D341Med (cell line): Measurements from ENCODE around the gene MMRN2.
"Not testable (repeated sequence)": the region's sequence is repeated elsewhere in the genome, so short reads cannot be mapped to it uniquely, and the experiment has no call there.

Experiments
- DNase-seq: peaks from one replicate; pipeline ENCODE4 v3.0.0; 2012; ENCODE audit warnings: low spot score

MMRN2 gene

DNA sequence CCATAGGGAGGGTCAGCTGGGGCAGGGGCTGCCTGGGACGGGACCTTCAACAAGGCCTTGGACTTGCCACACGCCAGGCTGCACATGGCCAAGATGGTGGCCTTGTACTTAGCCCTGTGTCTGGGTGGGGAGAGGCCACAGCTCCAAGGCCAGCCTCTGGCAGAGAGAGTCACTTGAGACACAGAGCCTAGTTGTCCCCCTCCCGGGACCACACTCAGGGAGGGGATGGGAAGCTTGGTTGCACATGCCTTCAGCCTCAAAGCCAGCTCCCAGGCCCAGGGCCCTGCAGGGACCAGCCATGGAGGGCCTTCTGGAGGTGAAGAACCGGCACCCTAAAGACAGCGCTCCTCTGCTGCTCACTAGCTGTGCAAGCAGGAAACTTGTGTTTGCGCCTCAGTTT is 16.7 kb downstream of the MMRN2 start:
- DNase-seq = no peak

DNA sequence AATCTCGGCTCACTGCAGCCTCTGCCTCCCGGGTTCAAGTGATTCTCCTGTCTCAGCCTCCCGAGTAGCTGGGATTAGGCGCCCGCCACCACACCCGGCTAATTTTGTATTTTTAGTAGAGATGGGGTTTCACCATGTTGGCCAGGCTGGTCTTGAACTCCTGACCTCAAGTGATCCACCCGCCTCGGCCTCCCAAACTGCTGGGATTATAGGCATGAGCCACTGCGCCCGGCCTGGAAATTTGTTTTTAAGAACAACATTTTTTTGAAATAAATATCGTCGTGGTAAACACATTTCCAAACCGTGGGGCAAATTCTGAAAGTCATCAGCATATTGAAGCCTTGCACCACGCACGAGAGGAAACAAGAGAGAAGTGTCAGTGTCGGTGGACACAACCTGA is 17.3 kb downstream of the MMRN2 start:
- not testable (repeated sequence) for DNase-seq

GRCh38 chr10:86938260-86938659 is 19.2 kb downstream of the MMRN2 start:
- DNase-seq = no peak

- no peak for DNase-seq
Measured at GRCh38 chr10:86937502-86938154, 19.8 kb downstream of the MMRN2 start.

- DNase-seq = no peak
Measured at GRCh38 chr10:86936661-86937501, 20.5 kb downstream of the MMRN2 start.

DNA sequence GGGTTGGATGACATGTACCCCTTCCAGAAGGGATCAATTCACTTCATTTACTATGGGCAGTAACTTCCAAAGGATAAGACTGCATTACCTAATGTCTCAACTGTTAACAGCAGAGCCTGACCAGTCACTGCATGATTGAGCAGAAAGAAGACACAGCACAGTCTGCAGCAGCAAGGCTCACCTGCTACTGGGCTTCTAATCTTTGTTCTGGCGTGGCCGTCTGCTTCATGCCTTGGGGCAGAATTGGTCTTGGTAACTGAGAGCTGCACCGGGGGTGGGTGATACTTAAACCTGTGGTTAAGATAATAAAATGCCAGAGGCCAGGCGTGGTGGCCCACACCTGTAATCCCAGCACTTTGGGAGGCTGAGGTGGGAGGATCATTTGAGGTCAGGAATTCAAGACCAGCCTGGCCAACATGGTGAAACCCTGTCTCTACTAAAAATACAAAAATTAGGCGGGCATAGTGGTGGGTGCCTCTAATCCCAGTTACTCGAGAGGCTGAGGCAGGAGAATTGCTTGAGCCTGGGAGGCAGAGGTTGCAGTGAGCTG is 23.2 kb downstream of the MMRN2 start:
- not testable (repeated sequence) for DNase-seq

GRCh38 chr10:86932674-86933073 is 24.7 kb downstream of the MMRN2 start:
- DNase-seq = no peak

- no peak for DNase-seq
Measured at GRCh38 chr10:86931872-86932271, 25.5 kb downstream of the MMRN2 start.

GRCh38 chr10:86929468-86930380 is 27.7 kb downstream of the MMRN2 start:
- DNase-seq = no peak

- DNase-seq = no peak
Measured at GRCh38 chr10:86922553-86922961, 34.9 kb downstream of the MMRN2 start.

DNA sequence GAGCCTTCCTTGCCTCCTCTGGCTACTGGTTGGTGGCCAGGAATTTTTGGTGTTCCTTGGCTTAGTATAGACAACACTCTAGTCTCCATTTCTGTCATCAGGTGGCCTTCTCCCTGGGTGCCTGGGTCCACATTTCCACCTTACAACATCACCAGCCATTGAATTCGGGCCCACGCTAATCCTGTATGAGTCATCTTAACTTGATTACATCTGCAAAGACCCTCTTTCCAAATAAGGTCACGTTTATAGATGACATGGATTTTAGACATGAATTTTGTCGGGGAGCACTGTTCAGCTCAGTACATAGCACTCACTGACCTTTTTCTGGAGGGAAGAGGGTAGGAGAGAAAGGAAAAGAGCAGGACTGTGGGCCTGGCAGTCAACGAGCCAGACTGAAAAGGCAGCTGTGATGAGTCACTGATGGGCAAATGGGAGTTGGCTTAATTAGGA is 39.4 kb downstream of the MMRN2 start:
- no peak for DNase-seq

GRCh38 chr10:86914734-86915133 is 42.7 kb downstream of the MMRN2 start:
- DNase-seq = no peak

GRCh38 chr10:86905429-86905828 is 52.0 kb downstream of the MMRN2 start:
- no peak for DNase-seq

GRCh38 chr10:86904600-86904999 is 52.8 kb downstream of the MMRN2 start:
- no peak for DNase-seq

DNA sequence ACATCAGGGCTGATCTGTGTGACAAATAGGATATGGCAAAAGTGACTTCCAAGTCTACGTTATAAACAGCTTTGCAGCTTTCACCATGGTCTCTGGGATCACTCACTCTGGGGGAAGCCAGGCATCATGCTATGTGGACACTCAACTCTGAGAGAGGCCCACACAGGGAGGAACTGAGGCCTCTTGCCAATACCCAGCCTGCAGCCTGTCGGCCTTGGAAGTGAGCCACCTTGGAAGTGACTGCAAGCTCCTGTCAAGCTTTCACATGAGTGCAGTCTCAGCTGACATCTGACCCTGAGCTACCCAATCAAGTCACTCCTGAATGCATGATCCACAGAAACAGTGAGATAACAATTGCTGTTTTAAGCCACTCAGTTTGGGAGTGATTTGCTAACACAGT is 56.5 kb downstream of the MMRN2 start:
- no peak for DNase-seq

GRCh38 chr10:86899670-86900276 is 57.6 kb downstream of the MMRN2 start:
- DNase-seq = peak; percentile 41

- no peak for DNase-seq
Measured at GRCh38 chr10:86899132-86899531, 58.3 kb downstream of the MMRN2 start.

DNA sequence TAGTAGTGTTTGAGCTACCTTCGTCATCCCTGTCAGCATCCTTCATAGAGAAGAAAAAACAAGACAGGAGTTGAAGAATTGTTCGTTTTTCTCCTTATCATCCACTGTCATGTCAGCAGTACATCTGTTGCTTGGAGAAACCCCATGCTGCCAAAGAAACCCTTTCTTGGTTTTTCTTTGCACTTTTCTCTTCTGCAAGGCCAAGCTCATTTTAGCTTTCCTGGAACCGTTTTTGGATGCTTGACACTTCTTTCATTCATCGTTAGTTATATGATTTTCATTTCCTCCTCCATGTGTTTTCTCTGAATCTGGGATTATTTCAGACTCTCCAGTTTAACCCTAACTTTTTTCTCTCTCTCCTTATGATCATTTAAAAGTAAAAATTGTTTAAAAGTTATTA is 58.9 kb downstream of the MMRN2 start:
- DNase-seq = no peak

DNA sequence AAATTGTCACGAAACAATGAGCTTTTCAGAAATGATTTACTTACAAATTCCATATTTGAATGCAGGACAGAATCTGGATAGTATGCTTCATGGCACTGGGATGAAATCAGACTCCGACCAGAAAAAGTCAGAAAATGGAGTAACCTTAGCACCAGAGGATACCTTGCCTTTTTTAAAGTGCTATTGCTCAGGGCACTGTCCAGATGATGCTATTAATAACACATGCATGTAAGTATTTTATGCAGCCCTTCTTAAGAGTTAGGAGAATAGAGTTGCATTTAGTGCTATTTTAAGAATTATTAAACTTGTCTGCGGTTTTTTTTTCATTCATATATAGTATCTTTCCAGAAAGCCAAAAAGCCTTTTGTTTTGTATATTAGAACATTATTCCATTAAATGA is 67.4 kb downstream of the MMRN2 start:
- DNase-seq = no peak

- DNase-seq = no peak
Measured at GRCh38 chr10:86888585-86889381, 68.6 kb downstream of the MMRN2 start.
